ENCODE data around the gene ESPL1.

The ESPL1 gene

DNA sequence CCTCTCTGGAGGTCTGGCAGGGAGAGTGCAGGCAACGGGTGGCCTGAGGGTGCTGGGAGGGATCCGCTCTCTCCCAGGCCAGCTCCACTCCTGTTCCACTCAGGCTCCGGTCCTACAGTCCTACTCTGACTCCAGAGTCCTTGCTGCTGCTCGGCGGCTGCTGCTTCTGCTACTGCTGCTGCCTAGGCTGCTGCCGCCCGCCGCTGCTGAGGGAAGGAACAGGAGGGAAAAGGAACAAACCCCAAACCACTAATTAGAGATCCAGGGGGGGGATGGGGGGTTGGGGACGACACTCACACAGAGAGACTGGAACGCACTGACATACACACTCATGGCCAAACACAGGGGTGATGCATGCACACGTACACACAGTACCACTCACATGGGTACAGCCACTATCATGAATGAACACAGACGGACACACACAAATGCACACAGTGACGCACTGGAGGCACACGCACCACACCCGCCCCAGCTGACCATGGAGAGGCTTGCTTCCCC, 68.1 kb downstream of the ESPL1 start, which contains the start of gene SP7:
TSS of gene SP7 (minus strand) at position 174 of the 501 bp plus-strand sequence. CDS start 708 bp downstream, outside the sequence.
- DNase-seq (ENCODE audit: low read depth in 3 of 3), result no peak

DNA sequence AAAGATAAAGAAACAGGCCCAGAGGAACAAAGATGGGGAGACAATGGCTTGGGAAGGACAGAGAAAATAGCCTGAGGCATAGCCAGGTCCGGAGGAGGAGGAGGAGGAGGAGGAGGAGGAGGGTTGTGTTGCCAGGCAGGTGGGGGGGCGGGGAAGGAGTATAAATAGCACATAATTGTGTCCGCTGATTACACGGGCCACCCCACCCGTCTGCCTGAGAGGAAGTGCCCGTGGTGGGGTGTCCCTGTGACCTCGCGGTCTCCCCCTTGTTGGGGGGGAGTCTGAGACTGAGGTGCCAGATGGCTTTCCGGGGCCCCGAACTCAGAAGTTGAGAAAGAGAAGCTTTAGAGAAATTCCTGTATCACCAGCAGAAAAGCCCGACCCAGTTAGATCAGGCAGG, 69.9 kb downstream of the ESPL1 start:
- DNase-seq (ENCODE audit: low read depth in 3 of 3), result no peak

GRCh38 chr12:53338916-53339315, 70.8 kb downstream of the ESPL1 start:
- no peak for DNase-seq (ENCODE audit: low read depth in 3 of 3)

DNA sequence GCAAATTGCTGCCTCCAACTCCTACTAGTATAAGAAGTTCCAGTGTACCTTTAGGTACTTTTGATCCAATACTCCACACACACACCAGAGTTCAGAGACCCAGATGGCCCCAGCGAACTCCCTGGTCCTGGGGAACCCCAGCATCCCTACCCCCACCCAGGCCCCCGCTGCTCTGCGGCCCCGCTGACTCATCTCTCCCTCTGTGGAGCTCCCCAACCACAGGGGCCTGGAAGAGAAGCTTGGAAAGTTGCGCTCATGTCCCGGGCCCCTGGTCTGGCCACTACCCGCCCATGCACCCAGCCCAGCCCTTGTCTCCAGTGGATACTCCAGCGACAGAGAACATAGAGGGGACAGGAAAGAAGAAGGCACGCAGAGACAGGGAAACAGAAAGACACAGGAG, 72.3 kb downstream of the ESPL1 start:
- DNase-seq (ENCODE audit: low read depth in 3 of 3), result no peak

Data from stimulated activated CD4-positive, alpha-beta T cell treated with anti-CD3 and anti-CD28 coated beads, TNF-alpha, amount 100 ng/mL, for 48 hours (primary cell).